ENCODE measurements around the gene RBMS2.

RBMS2 gene

GRCh38 chr12:56591961-56592360, 70.3 kb downstream of the RBMS2 start:
- TF ChIP-seq PPARA (CRISPR knock-in tag; IDR thresholded peaks at IDR 0.05; ENCODE audit: borderline replicate concordance) (no peak), PATZ1 (CRISPR knock-in tag; IDR thresholded peaks at IDR 0.05; ENCODE audit: borderline replicate concordance) (no peak), ZNF8 (CRISPR knock-in tag; IDR thresholded peaks at IDR 0.05) (no peak)
- peak; percentile 22 for ATAC-seq

- peak; percentile 82 for ATAC-seq
- TF ChIP-seq TSHZ2 (CRISPR knock-in tag; IDR thresholded peaks at IDR 0.05), result peak; percentile 25; the same call in 1 of the 2 replicates
- no peak for TF ChIP-seq TCF4 (CRISPR knock-in tag; IDR thresholded peaks at IDR 0.05; ENCODE audit: borderline replicate concordance)
Measured at GRCh38 chr12:56593909-56594621, 72.4 kb downstream of the RBMS2 start.

GRCh38 chr12:56596815-56597214, 75.2 kb downstream of the RBMS2 start:
- no peak for ATAC-seq
- TF ChIP-seq TCF4 (CRISPR knock-in tag; IDR thresholded peaks at IDR 0.05; ENCODE audit: borderline replicate concordance), result no peak
- TF ChIP-seq ARNTL (CRISPR knock-in tag; IDR thresholded peaks at IDR 0.05; ENCODE audit: borderline replicate concordance, low read depth), result no peak
- no peak for TF ChIP-seq SNAI2 (CRISPR knock-in tag; IDR thresholded peaks at IDR 0.05)
- no peak for TF ChIP-seq ZFP3 (CRISPR knock-in tag; IDR thresholded peaks at IDR 0.05)
- TF ChIP-seq ESRRG (CRISPR knock-in tag; IDR thresholded peaks at IDR 0.05), result no peak
- no peak for TF ChIP-seq TOX (CRISPR knock-in tag; IDR thresholded peaks at IDR 0.05; ENCODE audit: borderline replicate concordance)
- no peak for TF ChIP-seq CSRNP3 (CRISPR knock-in tag; IDR thresholded peaks at IDR 0.05)

- TF ChIP-seq CSDC2 (CRISPR knock-in tag; IDR thresholded peaks at IDR 0.05) (no peak), ZNF565 (CRISPR knock-in tag; conservative IDR thresholded peaks at IDR 0.05; ENCODE audit: low read depth) (no peak), PATZ1 (CRISPR knock-in tag; IDR thresholded peaks at IDR 0.05; ENCODE audit: borderline replicate concordance) (no peak), TSHZ2 (CRISPR knock-in tag; IDR thresholded peaks at IDR 0.05) (no peak), ZFP3 (CRISPR knock-in tag; IDR thresholded peaks at IDR 0.05) (no peak), POU6F1 (CRISPR knock-in tag; IDR thresholded peaks at IDR 0.05; ENCODE audit: borderline replicate concordance, low read depth) (no peak), ZC3H10 (CRISPR knock-in tag; IDR thresholded peaks at IDR 0.05) (no peak), GLIS3 (CRISPR knock-in tag; IDR thresholded peaks at IDR 0.05) (no peak), CSRNP3 (CRISPR knock-in tag; IDR thresholded peaks at IDR 0.05) (no peak), PPARA (CRISPR knock-in tag; IDR thresholded peaks at IDR 0.05; ENCODE audit: borderline replicate concordance) (no peak), BACH2 (CRISPR knock-in tag; IDR thresholded peaks at IDR 0.05; ENCODE audit: borderline replicate concordance) (no peak), SNAI2 (CRISPR knock-in tag; IDR thresholded peaks at IDR 0.05) (no peak), RARB (CRISPR knock-in tag; IDR thresholded peaks at IDR 0.05) (no peak), OSR1 (CRISPR knock-in tag; IDR thresholded peaks at IDR 0.05) (no peak), ZFP30 (CRISPR knock-in tag; IDR thresholded peaks at IDR 0.05) (no peak), ARNTL (CRISPR knock-in tag; IDR thresholded peaks at IDR 0.05; ENCODE audit: borderline replicate concordance, low read depth) (no peak), ZNF8 (CRISPR knock-in tag; IDR thresholded peaks at IDR 0.05) (no peak)
- no peak for ATAC-seq
Measured at GRCh38 chr12:56599041-56599440, 77.4 kb downstream of the RBMS2 start.
